ENCODE results near the gene ADAMTSL3.
"Not testable (repeated sequence)": the region's sequence is repeated elsewhere in the genome, so short reads cannot be mapped to it uniquely, and the experiment has no call there.

ADAMTSL3 gene

GRCh38 chr15:83928878-83929418 is 275.0 kb downstream of the ADAMTSL3 start:
- no peak for DNase-seq (ENCODE audit: low read depth)

DNA sequence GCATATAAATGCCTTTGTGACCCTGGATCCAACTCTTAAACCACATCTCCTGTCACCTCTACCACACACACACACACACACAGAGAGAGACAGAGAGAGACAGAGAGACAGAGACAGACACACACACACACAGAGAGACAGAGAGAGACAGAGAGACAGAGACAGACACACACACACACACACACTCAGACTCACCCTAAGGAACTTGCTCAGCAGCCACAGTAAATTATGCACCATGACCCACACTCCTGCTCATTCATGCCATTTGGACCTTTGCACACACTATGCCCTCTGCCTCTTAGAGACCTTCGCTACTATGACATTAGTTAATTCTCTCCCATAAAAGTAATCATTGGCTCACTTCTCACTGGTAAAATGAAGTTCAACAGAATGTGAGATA is 275.7 kb downstream of the ADAMTSL3 start:
- DNase-seq (ENCODE audit: low read depth): no peak

GRCh38 chr15:83930392-83931212 is 276.7 kb downstream of the ADAMTSL3 start:
- DNase-seq (ENCODE audit: low read depth): no peak

GRCh38 chr15:83935774-83936173 is 281.9 kb downstream of the ADAMTSL3 start:
- no peak for DNase-seq (ENCODE audit: low read depth)

DNA sequence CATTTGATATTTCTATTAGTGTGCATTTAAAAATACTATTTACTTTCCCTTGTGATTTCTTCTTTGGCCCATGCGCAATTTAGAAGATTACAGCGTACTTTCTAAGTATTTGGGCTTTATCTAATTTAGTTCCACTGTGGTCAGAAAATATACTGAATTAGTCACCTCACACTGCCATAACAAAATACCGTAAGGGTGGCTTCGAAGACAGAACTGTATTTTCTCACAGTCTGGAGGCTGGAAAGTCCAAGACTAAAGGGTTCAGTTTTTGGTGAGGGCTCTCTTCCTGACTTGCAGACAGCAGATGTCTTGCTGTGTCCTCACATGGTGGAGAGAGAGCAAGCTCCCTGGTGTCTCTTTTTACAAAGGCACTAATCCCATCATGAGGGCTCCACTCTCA is 286.2 kb downstream of the ADAMTSL3 start:
- no peak for DNase-seq (ENCODE audit: low read depth)

- no peak for DNase-seq (ENCODE audit: low read depth)
Measured at GRCh38 chr15:83943043-83943442, 289.1 kb downstream of the ADAMTSL3 start.

DNA sequence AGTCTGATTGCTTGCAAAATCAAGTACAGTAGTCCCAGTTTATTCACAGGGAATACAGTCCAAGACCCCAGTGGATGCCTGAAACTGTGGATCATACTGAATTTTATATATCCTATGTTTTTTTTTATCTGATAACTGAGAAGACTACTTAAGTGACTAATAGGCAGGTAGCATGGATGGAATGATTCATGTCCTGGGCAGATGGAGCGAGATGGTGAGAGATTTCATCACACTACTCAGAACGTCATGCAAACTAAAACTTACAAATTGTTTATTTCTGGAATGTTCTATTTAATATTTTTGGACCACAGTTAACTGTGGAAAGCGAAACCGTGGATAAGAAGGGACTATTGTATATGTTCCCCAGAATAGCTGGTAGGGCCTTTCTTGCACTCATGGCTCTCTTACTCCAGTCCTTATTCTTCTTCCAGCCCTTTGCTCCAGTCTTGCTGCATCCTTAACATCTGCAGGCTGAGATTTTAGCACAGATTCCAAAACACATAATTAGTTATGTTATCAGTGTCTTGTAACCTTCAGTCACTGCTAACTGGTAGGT is 290.0 kb downstream of the ADAMTSL3 start:
- no peak for DNase-seq (ENCODE audit: low read depth)

DNA sequence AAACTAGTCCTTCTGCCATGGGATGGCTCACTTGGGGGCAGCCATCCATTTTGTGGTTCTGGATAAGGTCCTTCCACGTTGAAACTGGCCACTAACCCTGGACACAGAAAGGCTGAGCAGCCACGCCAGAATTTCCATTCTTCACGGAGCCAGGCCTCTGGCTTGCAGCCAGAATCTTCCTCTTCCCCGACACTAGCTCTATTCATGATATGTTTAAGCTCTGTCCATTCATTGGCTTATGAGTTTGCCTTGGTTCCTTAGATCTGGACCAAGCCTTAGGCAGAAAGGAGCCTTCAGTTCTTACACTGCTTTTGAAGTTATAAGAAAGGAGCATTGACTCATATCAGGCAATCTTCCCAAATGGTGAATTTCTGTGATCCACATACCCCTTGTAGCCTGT is 293.2 kb downstream of the ADAMTSL3 start:
- DNase-seq (ENCODE audit: low read depth): no peak

DNA sequence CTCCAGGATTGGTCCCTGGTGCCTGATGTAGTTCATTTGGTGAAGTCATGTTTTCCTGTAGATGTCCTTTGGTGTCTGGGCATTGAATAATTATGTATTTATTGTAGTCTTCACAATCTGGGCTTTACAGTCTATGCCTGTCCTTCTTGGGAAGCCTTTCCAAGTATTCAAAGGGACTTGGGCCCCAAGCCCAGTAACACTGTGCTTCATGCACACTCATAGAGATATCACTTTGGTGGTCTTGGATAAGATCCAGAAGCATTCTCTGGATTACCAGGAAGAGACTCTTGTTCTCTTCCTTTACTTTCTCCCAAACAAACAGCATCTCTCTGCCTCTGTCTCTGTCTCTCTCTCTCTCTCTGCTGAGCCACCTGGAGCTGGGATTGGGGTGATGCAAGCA is 300.6 kb downstream of the ADAMTSL3 start:
- DNase-seq (ENCODE audit: low read depth): no peak

DNA sequence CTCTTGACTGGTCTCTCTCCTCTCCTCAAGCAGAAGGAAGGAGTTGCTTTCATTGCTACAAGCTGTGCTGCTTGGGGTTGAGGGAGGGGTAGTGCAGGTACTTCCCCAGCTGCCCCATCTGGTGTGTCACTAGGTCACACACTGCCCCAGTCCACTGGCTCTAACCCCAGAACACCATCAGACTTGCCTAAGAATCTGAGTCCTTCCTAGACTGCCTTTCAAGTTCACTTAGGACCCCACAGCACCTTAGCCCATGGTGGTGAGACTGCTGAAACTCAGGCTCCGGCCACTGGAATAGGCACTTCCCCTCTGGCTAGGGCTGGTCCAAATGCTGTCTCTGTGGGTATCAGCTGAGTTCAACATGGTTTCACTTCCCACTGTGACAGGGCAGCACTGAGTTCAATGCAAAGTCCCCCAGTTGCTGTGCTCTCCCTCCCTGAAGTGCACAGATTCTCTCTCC is 301.9 kb downstream of the ADAMTSL3 start:
- DNase-seq (ENCODE audit: low read depth): no peak

DNA sequence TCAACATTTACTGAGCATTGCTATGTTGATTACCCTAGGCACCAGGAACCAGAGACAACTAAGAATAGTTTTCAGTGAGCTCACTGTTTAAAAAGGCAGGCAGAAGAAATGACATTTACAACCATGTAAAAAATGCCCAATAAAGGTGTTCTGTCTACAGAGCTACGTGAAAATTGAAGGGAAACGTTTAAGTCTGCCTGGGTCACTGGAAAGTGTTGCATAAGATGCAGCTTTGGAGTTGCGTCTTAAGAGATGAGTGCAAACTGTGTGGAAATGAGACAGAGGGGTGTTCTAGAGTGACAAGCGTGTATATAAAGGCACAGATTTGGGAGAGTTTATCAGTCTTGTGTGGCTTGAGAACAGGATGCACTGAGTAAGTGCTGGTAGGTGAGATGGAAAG is 303.0 kb downstream of the ADAMTSL3 start:
- DNase-seq (ENCODE audit: low read depth): no peak

GRCh38 chr15:83959477-83959876 is 305.6 kb downstream of the ADAMTSL3 start:
- DNase-seq (ENCODE audit: low read depth): no peak

- no peak for DNase-seq (ENCODE audit: low read depth)
Measured at GRCh38 chr15:83960192-83960829, 306.4 kb downstream of the ADAMTSL3 start.

DNA sequence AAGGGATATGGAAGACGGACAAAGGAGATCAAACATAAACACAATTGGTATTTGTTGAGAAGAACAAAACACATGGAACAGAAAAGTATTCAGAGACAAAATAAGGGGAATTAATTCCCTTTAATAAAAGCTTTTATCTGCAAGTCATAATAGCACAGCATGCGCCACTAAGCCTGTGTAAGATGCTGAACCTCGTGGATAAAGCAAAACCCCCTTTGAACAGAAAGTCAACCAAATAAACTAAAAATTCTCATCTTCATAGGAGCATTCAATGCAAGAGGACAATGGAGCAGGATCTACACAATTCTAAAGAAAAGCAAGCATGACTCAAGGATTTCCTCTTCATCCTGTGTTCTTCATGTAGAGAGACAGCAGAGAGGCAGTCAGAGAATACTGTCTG is 307.4 kb downstream of the ADAMTSL3 start:
- no peak for DNase-seq (ENCODE audit: low read depth)

DNA sequence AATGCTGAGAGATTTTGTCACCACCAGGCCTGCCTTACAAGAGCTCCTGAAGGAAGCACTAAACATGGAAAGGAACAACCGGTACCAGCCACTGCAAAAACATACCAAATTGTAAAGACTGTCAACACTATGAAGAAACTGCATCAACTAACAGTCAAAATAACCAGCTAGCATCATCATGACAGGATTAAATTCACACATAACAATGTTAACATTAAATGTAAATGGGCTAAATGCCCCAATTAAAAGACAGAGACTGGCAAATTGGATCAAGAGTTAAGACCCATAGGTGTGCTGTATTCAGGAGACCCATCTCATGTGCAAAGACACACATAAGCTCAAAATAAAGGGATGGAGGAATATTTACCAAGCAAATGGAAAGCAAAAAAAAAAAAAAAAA is 311.0 kb downstream of the ADAMTSL3 start:
- DNase-seq (ENCODE audit: low read depth): not testable (repeated sequence)

DNA sequence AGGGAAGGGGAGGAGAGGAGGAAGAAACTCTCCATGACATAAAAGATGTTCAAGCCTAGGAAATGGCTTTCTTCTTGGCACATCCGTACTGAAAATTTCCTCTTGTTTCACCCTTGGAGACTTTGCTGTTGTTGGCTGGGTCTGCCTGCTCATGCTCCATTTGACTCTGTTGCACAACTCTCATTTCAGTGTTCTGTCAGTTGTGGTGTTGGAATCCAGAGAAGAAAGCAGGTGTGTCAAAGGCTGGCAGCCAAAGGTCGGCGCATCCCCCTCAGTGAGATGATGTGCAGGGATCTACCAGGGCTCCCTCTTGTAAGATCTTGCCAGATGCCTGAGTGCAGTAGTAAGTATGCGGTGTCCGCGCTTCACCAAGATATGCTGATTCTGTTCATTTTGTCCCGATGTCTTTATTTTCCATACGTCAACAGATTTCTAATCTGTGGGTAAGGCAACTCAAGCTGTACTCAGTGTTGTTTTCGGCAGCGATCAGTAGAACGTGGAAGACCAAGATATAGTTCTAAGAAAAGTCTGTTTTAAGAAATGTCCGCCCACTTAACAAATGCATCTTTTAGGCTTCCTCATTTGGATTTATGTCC is 316.5 kb downstream of the ADAMTSL3 start:
- DNase-seq (ENCODE audit: low read depth): no peak

DNA sequence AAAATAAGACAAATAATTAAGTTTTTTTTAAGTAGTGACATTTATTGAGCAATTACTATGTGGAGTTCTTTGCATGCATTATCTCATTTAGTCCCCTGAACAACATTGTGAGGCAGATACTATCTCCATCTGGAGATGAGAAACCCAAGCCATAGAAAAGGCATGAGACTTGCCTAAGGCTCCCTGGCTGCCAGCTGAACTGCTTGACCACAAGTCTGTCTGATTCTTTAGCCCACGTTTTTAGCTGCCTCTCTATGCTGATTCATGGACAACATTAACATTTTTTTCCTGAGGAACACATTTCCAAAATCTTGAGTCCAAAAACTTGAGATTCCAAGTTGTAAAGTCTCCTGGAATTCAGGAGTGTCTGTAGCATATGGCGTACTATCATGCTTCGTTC is 318.1 kb downstream of the ADAMTSL3 start:
- DNase-seq (ENCODE audit: low read depth): no peak

DNA sequence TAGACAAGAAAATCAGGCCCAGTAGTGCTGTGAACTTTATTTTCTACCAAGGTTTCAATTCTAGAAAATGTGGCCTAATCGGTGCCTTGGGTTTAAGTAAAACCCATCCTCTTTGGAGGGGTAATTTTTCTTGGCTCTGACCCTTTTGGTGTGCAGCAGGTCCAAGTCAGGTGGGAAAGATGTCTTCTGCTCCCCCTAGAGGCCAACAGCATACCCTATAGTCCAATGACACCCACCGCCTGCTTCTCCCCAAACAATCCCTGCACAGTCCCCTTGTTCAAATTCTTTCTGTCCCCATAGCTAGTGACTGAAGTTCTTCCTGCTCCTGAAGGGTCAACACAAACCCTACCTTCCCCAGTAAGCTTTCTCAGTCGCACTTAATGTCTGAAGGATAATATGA is 319.9 kb downstream of the ADAMTSL3 start:
- DNase-seq (ENCODE audit: low read depth): no peak

DNA sequence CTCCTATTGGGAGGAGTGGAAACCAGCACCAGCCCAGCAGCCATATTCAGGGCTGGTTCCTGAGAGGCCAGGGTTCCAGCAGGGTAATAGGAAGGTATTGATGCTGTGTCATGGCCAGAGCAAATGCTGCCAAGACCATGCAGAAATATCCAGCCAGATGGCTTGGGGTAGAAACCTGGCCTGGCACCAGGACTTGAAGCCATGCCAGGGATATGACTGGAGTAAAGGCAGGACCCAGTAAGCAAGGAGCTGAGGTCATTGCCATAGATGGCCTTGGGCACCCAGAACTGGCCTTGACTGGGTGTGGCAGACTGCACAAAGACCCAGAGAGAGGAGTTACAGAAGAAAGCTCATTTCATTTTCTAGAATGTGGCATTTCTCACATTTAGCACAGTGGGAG is 324.1 kb downstream of the ADAMTSL3 start:
- no peak for DNase-seq (ENCODE audit: low read depth)

DNA sequence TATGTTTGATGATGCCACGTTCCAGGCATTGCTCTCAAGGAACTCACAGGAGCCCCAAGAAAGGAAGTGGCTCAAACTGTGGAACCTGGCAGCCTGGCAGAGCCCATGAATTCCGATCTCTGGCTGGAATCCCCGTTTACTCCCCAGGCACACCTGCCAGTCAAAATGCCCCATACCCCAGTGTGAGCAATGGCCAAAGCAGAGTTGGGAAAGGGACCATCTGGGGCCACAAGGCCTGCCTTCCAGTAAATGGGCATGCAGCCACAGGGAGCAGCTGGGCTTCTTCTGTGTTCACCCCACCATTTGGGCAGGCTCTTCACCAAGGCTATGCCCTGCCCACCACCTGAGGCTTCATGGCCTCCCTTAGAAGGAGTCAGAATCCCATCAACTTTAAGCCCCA is 324.7 kb downstream of the ADAMTSL3 start:
- no peak for DNase-seq (ENCODE audit: low read depth)

GRCh38 chr15:83980637-83981036 is 326.7 kb downstream of the ADAMTSL3 start:
- DNase-seq (ENCODE audit: low read depth): no peak

- DNase-seq (ENCODE audit: low read depth): no peak
Measured at GRCh38 chr15:83982748-83983147, 328.8 kb downstream of the ADAMTSL3 start.

All from stimulated activated CD8-positive, alpha-beta memory T cell treated with anti-CD3 and anti-CD28 coated beads, Interleukin-15, amount 100 ng/mL, for 24 hours (primary cell).